NCI-H345 (cell line): Measurements from ENCODE around the gene CEMP1.

ENCODE experiments used
- DNase-seq: peaks from one replicate; lab custom pipeline; 2025; lab: John Stamatoyannopoulos, UW

Gene CEMP1

DNA sequence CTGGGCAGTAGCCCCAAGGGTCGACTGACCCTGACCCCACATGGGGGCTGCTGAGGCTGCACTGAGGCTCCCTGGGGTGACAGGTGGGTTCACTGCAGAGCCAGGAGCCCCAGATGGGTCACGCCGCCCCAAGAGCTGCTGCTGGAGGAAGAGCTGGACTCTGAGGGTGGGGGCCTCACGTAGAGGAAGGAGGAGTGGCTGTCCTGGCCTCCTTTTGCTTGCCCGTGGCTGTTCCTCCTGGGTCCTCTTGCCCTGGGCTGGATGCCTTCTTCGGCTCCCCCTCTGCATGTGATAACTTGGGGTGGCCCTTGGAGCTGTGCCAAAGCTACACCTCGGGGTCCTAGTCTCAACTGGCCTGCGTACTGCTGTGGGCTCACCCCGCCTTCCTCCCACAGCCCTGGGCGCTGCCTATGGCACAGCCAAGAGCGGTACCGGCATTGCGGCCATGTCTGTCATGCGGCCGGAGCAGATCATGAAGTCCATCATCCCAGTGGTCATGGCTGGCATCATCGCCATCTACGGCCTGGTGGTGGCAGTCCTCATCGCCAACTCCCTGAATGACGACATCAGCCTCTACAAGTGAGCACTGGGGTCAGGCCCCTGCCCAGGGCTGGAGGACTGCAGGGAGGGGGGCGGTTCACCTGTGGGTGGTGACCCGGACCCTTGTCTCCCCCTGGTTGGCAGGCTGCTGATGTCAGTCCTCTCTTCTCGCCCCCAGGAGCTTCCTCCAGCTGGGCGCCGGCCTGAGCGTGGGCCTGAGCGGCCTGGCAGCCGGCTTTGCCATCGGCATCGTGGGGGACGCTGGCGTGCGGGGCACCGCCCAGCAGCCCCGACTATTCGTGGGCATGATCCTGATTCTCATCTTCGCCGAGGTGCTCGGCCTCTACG, 12.1 kb downstream of the CEMP1 start:
- DNase-seq = no peak

- DNase-seq = no peak
These were observed 13.1 kb downstream of the CEMP1 start for GRCh38 chr16:2517954-2518605.

DNA sequence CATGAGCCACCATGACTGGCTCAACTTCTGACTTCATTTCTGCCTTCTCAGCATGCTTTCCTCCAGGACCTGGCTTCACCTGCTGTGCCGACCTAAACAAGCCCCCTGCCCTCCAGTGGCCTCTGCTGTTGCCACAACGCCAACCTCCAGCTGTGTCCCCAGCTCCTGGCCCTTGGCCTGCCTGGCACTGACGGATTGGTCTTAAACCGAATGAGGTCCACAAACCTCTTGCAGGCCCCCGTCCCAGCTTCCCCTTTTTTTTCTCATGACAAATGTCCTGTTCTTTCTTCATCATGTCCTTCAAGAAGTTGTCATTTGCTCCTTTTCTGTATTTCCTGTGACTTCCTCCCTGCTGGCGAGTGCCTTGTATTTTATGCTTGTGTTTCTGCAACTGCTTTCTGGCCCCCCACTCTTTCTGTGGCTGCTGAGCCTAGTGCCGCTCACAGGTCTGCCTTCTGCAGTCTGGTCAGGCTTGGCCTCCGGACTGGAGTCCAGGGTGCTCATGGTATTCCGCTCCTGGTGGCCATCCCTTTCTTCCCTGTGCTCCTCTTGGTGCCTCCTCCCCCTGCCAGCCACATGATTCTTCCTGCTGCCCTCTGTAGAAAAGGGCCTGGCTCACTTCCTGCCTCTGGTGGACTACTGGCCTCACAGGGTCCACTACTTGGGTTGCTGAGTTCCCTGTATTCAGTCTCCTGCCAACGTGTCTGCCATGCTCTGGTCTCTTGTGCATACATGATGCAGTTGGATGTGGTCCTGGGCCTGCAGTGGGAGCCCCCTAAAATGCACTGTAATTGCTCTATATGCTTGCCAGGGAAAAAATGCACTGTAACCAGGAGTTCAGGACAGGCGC, 14.6 kb downstream of the CEMP1 start:
- DNase-seq = no peak

DNA sequence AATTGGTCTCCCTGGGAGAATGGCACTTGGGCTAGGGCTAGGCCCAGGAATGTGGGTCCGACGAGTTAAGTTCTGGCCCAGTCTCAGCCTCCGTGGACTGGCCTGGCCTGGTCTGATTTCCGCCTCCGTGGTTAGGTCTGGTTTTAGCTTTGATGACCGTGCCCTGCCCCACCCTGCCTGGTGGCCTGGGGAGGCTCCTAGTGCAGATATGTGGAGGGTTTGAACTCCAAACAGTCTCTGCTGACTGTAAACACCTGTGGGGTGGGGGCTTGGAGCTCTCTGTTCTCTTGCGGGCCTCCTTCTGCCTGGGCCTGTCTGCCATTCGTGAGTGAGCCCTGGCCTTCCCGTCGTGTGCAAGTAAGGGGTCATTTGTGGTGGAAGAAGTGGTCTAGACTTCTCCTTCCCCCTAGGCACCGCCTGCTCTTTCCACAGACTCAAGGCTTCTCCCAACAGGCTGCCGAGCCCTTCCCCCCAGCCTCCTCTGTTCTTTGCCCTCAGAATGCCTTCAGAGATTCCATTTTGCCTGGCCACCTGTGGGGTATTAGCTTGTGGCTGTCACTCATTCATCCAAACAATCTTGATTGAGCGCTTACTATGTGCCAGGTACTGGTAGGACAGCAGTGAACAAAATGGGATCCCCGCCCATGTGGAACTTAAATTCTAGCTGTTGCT, 15.9 kb downstream of the CEMP1 start:
- DNase-seq = no peak

DNA sequence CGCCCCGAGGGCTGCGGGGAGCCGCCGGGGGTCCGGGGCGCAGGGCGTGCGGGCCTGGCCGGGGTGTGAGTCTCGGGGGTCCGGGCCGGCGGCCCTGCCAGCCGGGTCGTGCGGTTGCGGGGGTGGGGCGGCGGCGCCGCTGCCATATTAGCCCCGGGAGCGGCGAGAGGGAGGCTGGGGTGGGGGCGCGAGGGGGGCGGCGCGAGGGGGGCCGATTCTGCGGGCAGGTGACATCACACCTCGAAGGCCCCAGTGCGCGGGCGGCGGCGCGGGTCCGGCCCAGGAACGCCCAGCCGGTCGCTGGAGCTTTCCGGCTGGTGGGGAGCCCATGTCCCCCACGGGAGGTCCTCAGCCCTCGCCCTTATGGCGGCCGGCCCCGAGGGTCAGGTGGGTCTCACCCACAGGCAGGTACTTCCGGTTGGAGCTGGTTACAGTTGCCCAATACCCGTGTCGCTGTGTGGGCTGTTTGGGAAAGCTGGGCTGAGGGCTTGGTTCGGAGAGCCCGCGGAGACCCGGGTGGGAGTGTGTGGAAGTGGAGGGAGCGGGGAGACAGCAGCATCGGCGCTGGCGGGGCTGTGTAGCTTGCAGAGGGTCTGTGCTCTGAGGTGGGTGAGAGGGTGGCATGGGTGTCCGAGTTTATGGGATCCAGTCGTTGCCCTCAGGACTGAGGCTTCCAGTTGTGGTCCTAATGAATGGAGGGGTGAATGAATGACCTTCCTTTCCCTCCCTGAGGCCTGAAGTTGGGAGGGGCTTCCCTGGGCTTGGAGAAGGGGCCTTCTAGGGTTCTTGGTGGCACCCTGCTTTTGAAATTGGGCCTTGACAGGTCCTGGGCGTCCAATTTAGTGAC, 16.7 kb downstream of the CEMP1 start:
- no peak for DNase-seq

DNA sequence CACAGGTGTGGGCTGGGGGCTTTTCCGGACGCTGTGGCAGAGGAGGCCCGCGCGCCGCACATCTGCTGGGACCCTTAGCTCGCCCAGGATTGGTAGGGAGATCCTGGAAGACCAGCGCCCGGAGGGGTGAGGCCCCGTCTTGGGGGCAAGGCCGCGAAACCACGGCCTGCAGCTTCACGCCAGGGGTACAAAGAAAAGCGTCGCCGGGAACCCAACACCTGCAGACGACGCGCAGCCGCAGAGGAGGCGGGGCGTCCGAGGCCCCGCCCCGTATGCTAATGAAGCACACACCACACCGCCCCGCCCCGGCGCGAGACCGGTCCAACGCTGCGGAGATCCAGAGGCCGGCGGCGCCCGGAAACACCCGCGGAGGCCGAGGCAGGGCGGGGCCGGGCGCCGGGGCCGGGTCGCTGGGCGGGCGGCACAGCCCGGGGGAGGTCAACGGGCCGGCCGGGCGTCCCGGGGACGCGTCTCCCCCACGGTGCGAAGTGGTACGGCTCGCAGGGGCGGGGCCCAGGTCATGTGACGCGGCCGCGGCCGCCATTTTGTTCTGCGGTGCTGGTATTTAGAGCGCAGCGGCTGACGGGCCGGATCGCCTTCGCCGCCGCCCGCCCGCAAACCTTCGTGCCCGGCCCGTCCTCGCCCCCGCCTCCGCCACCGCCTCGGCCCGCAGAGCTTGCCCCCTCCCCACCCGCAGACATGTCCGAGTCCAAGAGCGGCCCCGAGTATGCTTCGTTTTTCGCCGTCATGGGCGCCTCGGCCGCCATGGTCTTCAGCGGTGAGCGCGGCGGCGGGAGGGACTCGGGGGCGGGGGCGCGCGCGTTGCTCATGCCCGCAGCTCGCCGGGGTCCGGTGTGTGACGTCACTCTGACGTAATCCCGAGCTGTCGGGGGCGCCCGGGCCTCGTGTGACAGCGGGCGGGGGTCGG, 17.5 kb downstream of the CEMP1 start, which contains the start of gene ATP6V0C:
TSS of gene ATP6V0C (plus strand) at position 548 of the 928 bp plus-strand sequence. CDS start at position 700, 152 bp downstream.
- peak; percentile 95 for DNase-seq

- DNase-seq = peak; percentile 33
These were observed 18.3 kb downstream of the CEMP1 start for GRCh38 chr16:2512735-2513404.

DNA sequence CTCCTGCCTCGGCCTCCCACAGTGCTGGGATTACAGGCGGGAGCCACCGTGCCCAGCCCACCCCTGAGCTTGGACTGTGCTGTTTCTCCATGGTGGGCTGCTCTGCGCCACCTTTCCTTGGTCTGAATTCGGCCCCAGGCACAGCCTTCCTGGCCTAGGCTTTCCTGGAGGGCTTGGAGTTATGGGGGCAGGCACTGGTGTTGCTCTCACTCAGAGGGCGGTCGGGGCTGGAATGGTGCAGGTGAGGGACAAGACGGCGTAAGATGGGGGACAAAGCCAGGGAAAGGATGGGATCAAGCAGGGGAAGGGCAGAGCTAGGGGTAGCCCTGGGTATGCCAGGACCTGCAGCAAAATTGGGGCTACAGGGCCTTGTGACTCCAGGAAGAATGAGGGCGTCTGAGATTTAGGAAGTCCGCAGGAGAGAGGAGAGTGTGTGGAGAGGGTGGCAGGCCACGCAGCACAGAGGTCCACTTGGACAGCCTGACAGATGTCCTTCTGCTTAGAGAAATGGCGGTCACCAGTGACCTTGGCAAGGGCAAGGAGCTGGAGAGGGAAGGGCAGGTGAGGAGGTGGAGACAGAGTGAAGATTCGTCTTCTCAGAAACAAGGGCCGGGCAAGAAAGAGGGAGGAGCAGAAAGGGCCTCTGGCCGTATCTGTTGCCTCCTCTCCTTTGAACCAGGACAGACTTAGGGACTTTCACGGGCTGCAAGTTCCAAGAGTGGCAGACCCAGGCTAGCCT, 19.0 kb downstream of the CEMP1 start:
- DNase-seq = no peak

DNA sequence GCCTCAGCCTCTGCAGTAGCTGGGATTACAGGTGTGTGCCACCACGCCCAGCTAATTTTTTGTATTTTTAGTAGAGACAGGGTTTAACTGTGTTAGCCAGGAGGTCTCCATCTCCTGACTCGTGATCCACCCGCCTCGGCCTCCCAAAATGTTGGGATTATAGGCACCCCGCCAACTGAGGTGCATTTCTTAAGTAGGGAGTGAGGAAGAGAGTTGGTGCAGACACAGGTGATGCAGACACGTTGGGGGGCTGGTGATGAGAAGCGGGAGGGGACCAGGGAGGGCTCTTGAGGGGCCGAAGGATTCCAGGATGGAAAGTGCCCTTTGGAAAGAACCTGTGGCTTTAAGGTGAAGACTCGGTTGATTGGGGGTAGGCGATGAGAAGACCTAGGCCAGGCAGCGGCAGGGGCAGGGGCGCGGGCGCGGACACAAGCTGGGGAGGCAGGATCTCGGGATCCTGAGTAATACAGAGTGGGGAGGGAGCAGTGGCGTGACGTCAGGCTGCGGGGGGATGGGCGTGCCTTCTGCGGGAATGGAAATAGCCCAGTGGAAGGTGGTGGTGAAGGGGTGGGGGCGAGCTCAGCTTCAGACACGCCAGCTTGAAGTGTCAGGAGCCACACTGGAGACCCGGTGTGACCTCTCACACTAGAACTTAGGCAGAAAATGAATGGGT, 19.9 kb downstream of the CEMP1 start:
- no peak for DNase-seq

DNA sequence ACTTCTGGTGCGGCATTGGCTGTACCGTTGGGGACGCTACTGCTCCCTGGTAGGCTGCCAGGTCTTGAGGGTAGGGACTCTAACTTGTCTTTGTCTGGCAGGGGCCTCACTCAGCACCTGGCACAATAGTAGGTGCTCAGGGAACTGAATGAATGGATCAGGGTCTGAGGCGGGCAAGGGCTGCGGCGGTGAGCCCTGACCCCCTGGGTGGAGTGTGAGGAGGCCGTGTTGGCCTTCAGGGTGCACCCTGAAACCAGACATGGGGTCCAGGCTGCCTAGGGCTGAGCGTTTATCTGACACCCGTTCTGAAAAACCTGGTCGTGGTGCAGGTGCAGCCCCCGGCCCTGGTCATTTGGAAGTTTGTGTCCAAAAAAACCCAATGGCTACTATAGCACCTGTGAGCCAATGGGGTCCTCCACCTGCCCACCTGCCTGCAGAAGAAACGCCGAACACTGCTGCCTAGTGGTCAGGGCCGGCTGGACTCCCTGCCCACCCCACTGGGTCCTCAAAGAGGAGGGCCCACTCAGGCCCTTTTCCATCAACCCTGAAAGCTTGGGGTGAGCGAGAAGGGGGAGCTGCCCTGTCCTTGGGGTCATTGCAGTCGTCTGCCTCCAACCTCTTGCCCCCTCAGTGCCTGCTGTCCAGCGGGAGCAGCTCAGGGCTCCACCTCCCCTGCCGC, 22.3 kb downstream of the CEMP1 start:
- no peak for DNase-seq

- no peak for DNase-seq
These were observed 23.5 kb downstream of the CEMP1 start for GRCh38 chr16:2507665-2508064.

GRCh38 chr16:2507052-2507659, 24.1 kb downstream of the CEMP1 start:
- DNase-seq = no peak

- no peak for DNase-seq
These were observed 25.5 kb downstream of the CEMP1 start for GRCh38 chr16:2505695-2506094.

- DNase-seq = no peak
These were observed 29.0 kb downstream of the CEMP1 start for GRCh38 chr16:2501946-2502895.

DNA sequence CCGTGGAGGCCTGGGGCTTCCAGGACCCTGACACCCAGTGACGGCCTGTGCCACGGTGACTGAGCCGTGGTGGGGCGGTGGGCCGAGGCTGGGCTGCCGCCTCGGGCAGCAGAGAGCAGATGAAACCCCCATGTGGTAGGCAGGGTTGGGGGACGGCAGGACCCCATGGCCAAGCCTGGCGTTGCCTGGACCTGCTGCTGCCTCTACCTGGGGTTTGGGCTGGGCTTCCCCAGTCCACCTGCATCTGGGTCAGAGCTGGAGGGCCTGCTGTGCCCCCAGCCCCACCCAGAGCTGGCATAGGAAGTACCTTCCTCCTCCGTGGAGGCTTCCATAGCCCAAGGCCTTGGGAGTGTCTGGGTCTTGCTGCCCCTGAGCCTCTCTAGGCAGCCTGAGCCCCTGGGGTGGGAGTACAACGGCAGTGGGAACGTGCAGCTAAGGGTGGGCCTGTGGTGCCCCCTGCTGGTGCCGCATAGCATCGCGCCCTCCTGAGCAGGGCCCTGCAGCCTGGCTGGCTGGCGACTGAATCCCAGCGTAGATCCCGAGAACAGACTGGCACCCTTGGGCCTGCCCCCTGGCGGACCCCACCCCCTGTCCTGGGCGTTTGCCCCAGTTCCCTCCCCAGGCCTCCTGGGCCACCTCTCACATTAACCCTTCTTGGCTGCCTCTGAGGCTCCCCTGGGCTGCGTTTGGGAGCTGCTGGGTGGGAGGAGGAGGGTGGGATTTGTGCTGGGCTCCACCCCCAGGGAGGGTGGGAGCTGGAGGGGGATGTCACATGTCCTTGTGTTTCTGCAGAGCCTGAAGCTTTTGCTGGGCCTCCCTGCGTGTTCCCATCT, 30.1 kb downstream of the CEMP1 start:
- peak; percentile 78 for DNase-seq
